Measurements from ENCODE around the gene TOM1. TPM values are rescaled to one million over a fixed set of nuclear protein-coding genes. Genes with fewer than 3 reads are reported as not detected.

TOM1 gene
- total RNA-seq, 6 experiments from 2014 or later, result 34.2 to 47.2 (median 44.6) TPM

GRCh38 chr22:35345808-35346505 lies 46.3 kb downstream of the TOM1 start:
- no peak overlapping the region for H3K4me3 Mint-ChIP-seq
- no peak for TF ChIP-seq CTCF (IDR thresholded peaks at IDR 0.05)

GRCh38 chr22:35346596-35347220 lies 47.0 kb downstream of the TOM1 start:
- no peaks in the 10 kb centered on the region for H3K36me3 Mint-ChIP-seq (ENCODE audit: low read depth)
- TF ChIP-seq CTCF (IDR thresholded peaks at IDR 0.05), result no peak
- DNase-seq, result no peak
- no peaks in the 10 kb centered on the region for H3K9me3 Mint-ChIP-seq
- H3K4me1 Mint-ChIP-seq (ENCODE audit: low read depth), result peaks cover 12% of the 10 kb centered on the region
- H3K27ac Mint-ChIP-seq, result no peak overlapping the region
- no peaks in the 10 kb centered on the region; the same call in 1 of the 2 replicates for H3K27me3 Mint-ChIP-seq (ENCODE audit: insufficient read depth)
- H3K4me3 Mint-ChIP-seq, result no peak overlapping the region

More at GRCh38 chr22:35345808-35346505, 46.3 kb downstream of the TOM1 start:
- peaks cover 5% of the 10 kb centered on the region; the same call in 1 of the 2 replicates for H3K4me1 Mint-ChIP-seq (ENCODE audit: low read depth)
- DNase-seq, result no peak
- H3K9me3 Mint-ChIP-seq, result no peaks in the 10 kb centered on the region
- H3K36me3 Mint-ChIP-seq (ENCODE audit: low read depth), result peaks cover 2% of the 10 kb centered on the region
- H3K27me3 Mint-ChIP-seq (ENCODE audit: insufficient read depth), result no peaks in the 10 kb centered on the region; the same call in 1 of the 2 replicates
- H3K27ac Mint-ChIP-seq, result no peak overlapping the region

GRCh38 chr22:35347462-35347861 lies 47.8 kb downstream of the TOM1 start:
- Mint-ChIP-seq H3K27me3 (ENCODE audit: insufficient read depth) (no peaks in the 10 kb centered on the region; the same call in none of the 2 replicates), H3K36me3 (ENCODE audit: low read depth) (no peaks in the 10 kb centered on the region), H3K9me3 (no peaks in the 10 kb centered on the region), H3K27ac (no peak overlapping the region), H3K4me1 (ENCODE audit: low read depth) (peaks cover 14% of the 10 kb centered on the region), H3K4me3 (no peak overlapping the region)
- no peak for DNase-seq
- TF ChIP-seq CTCF (IDR thresholded peaks at IDR 0.05), result no peak

GRCh38 chr22:35348026-35348590 lies 48.4 kb downstream of the TOM1 start:
- Mint-ChIP-seq H3K27ac (no peak overlapping the region), H3K9me3 (no peaks in the 10 kb centered on the region), H3K4me3 (no peak overlapping the region), H3K27me3 (ENCODE audit: insufficient read depth) (no peaks in the 10 kb centered on the region; the same call in none of the 2 replicates), H3K36me3 (ENCODE audit: low read depth) (no peaks in the 10 kb centered on the region), H3K4me1 (ENCODE audit: low read depth) (peaks cover 14% of the 10 kb centered on the region)
- DNase-seq, result no peak
- TF ChIP-seq CTCF (IDR thresholded peaks at IDR 0.05), result no peak

GRCh38 chr22:35348703-35349102 lies 49.0 kb downstream of the TOM1 start:
- no peak for DNase-seq
- no peaks in the 10 kb centered on the region for H3K9me3 Mint-ChIP-seq
- H3K36me3 Mint-ChIP-seq (ENCODE audit: low read depth), result no peaks in the 10 kb centered on the region
- TF ChIP-seq CTCF (IDR thresholded peaks at IDR 0.05), result no peak
- H3K4me3 Mint-ChIP-seq, result no peak overlapping the region
- H3K27ac Mint-ChIP-seq, result no peak overlapping the region
- H3K27me3 Mint-ChIP-seq (ENCODE audit: insufficient read depth), result no peaks in the 10 kb centered on the region; the same call in none of the 2 replicates
- peaks cover 14% of the 10 kb centered on the region for H3K4me1 Mint-ChIP-seq (ENCODE audit: low read depth)

Measured in HFFc6 (cell line).